GM21447 (cell line): ENCODE results near the gene ATP1A4.
"Not testable (repeated sequence)": the region's sequence is repeated elsewhere in the genome, so short reads cannot be mapped to it uniquely, and the experiment has no call there.

Experiments used
- ATAC-seq: cut with Tn5 transposase; IDR thresholded peaks from one replicate; pipeline ENCODE4 v1.9.1; 2021; ENCODE audit not compliant: unreplicated experiment

ATP1A4 gene

GRCh38 chr1:160123726-160124125, 27.7 kb upstream of the ATP1A4 start:
- ATAC-seq, result no peak

DNA sequence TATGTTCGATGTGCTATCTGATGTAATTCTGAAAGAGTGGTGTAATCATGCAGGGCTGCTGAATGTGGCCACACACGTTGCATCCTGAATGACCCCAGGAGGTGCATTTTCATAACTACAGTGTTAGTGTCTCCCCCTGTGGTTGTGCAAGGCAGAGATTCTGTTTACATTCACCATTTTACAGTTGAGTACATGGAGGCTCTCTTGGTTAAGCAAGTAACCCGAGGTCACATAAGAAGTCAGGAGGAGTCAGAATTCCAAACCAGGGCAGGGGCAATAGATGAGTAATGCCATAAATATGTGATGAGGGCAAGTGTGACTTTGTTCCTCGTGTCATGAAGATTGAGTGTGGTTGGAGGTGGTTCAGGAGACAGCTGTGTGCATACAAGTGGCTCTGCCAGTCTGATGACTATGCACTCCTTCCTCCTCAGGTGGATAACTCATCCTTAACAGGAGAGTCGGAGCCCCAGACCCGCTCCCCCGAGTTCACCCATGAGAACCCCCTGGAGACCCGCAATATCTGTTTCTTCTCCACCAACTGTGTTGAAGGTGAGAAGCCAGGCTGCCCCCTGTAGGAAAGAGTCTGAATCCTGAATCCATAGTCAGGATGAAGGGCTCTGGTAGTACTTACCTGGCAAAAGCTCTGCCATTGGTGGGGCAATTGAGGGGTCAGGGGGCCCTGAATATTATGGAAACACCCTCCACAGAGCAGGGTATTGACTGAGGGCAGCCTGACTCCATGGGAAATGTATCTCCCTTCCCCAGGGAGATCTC, 26.5 kb upstream of the ATP1A4 start:
- no peak for ATAC-seq

GRCh38 chr1:160125746-160126145, 25.7 kb upstream of the ATP1A4 start:
- ATAC-seq, result no peak

DNA sequence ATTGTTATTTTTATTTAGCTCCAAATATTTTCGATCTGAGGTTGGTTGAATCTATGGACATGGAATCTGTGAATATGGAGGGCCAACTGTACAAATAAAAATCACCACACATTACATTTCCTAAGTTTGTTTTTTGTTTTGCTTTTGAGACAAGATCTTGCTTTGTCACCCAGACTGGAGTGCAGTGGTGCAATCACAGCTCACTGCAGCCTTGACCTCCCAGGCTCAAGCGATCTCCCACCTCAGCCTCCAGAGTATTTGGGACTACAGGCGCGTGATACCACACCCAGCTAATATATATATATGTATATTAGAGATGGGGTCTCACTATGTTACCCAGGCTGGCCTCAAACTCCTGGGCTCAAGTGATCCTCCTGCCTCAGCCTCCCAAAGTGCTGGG, 25.1 kb upstream of the ATP1A4 start:
- not testable (repeated sequence) for ATAC-seq

- no peak for ATAC-seq
These were observed 24.0 kb upstream of the ATP1A4 start for GRCh38 chr1:160127381-160127780.

GRCh38 chr1:160127865-160128523, 23.4 kb upstream of the ATP1A4 start:
- no peak for ATAC-seq

DNA sequence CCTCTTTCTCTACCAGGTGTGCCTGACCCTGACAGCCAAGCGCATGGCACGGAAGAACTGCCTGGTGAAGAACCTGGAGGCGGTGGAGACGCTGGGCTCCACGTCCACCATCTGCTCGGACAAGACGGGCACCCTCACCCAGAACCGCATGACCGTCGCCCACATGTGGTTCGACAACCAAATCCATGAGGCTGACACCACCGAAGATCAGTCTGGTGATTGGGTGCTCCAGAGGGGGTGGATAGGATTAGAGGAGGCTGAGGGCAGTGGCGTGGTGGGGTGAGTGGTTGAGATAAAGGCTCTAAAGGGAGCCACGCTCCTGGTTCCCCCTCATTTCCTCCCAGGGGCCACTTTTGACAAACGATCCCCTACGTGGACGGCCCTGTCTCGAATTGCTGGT, 22.8 kb upstream of the ATP1A4 start:
- ATAC-seq, result no peak

GRCh38 chr1:160129046-160129445, 22.4 kb upstream of the ATP1A4 start:
- no peak for ATAC-seq

GRCh38 chr1:160129558-160129957, 21.8 kb upstream of the ATP1A4 start:
- no peak for ATAC-seq

- ATAC-seq, result no peak
These were observed 21.4 kb upstream of the ATP1A4 start for GRCh38 chr1:160129966-160130365.

DNA sequence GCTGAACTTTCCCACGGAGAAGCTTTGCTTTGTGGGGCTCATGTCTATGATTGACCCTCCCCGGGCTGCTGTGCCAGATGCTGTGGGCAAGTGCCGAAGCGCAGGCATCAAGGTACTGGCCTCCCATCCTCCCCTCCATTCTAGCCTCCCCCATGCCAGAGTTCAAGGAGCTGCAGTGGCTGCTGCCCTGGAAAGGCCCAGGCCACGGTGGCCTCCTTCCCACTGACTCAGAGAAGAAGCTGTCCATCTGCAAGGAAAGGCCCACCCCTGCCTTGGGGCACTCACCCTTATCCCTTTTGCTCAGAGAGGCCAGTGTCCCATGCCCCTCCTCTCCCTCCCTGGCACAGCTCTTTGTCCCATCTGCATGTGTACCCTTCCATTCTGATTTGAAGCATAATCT, 20.9 kb upstream of the ATP1A4 start:
- no peak for ATAC-seq

DNA sequence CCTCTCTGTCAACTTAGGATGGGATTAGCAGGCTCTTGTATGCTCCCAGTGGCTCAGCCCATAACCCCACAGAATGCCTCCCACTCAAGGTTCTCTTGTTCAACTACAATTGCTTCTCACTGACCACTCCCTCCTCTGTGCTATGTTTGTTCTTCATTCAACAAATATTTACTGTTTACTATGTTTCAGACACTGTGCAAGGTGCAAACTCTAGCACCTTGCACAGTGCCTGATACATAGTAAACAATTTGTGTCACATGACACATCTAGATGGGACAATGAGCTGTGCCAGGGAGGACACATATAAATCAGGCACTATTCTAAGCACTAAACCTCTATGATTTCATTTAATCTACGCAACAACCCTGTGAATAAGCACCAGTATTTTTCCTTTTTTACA, 20.5 kb upstream of the ATP1A4 start:
- no peak for ATAC-seq

DNA sequence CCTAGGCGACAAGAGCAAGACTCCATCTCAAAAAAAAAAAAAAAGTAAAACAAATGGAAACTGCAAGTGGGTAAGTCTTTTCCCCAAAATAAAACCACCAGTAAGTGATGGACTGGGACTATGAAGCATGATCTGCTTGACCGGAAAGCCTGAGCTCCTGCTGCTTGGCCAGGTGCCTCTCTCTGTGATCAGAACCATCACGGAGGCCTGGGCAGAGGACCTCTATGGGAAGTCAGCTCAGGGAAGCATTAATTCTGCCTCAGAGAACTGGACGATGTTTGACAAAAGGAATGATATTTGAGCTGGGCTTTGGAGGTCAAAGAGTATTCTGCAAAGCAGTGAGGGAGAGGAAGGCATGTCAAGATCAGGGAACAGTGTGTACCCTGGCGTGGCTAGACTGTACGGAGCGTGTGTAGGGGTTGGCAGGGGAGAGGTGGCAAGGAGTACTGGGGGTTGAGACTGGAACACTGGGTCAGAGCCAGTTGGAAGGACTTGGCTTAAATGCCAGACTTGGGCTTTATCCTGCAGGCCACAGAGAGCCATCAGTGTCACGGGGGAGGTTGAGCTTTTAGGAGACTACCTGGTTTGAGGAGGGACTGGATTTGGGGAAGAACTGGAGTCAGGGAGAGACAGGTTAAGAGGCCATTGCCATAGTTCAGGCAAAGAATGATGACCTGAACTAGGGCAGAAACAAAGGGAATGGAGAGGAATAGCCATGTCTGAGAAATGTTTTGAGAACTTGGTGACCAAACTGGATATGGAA, 19.4 kb upstream of the ATP1A4 start:
- ATAC-seq, result no peak

- ATAC-seq, result no peak
These were observed 17.2 kb upstream of the ATP1A4 start for GRCh38 chr1:160133990-160134770.

DNA sequence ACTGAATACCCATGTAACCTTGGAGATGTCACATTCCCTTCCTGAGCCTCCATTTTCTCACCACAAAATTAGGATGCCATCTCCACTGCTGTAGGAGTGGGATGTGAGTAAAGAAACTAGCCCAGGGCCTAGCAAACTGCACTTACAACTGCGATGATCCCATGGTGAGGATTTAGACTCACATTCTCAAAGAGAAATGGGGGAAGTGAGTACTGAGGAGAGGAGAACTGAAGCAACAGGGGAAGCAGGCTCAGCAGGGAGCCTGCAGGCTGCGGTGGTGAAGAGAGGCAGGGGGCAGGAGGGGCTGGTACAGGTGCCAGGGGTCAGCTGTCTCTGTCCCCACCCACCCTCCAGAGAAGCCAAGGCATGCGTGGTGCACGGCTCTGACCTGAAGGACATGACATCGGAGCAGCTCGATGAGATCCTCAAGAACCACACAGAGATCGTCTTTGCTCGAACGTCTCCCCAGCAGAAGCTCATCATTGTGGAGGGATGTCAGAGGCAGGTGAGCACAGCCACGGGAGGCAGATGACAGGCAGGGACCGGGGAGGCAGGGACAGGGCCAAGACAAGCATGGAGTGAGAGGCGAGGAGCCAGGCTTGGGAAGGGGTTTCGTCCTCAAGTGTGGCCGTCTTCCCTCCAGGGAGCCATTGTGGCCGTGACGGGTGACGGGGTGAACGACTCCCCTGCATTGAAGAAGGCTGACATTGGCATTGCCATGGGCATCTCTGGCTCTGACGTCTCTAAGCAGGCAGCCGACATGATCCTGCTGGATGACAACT, 16.4 kb upstream of the ATP1A4 start:
- ATAC-seq, result no peak

DNA sequence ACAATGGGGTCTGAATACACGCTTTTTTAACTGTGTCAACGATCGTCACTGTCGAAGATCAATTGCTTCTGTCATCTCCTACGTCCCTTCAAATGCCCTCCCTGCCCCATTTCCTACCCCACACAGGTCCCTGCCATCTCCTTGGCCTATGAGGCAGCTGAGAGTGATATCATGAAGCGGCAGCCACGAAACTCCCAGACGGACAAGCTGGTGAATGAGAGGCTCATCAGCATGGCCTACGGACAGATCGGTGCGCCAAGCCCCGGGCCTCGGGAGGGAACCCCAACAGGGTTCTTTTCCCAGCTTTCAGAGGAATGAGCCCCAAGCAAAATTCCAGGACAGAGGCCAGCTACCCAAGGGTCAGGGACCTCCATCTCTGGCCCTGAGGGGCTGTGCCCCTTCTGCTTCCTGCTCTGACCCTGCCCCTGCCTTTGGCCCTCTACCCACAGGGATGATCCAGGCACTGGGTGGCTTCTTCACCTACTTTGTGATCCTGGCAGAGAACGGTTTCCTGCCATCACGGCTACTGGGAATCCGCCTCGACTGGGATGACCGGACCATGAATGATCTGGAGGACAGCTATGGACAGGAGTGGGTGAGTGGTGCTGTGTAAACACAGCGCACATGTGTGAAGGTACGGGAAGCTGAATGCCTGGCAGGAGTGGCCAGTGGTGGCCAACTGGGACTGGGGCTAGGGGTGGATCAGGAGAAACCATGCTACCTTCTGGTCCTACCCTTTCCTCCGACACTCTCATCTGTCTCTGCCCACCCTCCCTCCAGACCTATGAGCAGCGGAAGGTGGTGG, 15.1 kb upstream of the ATP1A4 start:
- ATAC-seq, result no peak

DNA sequence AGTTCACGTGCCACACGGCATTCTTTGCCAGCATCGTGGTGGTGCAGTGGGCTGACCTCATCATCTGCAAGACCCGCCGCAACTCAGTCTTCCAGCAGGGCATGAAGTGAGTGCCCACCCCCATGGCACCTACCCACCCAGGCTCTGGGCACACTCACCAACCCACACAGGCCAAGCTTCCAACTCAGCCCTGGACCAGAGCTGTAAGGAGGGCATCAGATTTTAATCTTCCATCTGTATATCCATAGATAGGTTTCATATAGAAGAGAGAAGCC, 14.5 kb upstream of the ATP1A4 start:
- no peak for ATAC-seq

GRCh38 chr1:160137216-160137862, 14.1 kb upstream of the ATP1A4 start:
- no peak for ATAC-seq

GRCh38 chr1:160139840-160140239, 11.6 kb upstream of the ATP1A4 start:
- ATAC-seq, result no peak
